GM18951 (cell line): ENCODE measurements around the gene MTFMT.

Source experiments
- POLR2A ChIP-seq: IDR thresholded peaks from 4 replicates; pipeline ENCODE4 v1.6.1; 2011; ENCODE audit warnings: mild to moderate bottlenecking; ENCODE audit not compliant: insufficient read length, insufficient read depth; ENCODE audit errors: extremely low read depth
- in situ Hi-C: fragments of 300-500 bp; cut with MboI; formaldehyde crosslinking; loops from one replicate; pipeline ENCODE4 v1.12.0; 2022; ENCODE audit warnings: low sequenced_read_pairs, mixed read lengths, inconsistent platforms; ENCODE audit not compliant: unreplicated experiment

MTFMT gene

DNA sequence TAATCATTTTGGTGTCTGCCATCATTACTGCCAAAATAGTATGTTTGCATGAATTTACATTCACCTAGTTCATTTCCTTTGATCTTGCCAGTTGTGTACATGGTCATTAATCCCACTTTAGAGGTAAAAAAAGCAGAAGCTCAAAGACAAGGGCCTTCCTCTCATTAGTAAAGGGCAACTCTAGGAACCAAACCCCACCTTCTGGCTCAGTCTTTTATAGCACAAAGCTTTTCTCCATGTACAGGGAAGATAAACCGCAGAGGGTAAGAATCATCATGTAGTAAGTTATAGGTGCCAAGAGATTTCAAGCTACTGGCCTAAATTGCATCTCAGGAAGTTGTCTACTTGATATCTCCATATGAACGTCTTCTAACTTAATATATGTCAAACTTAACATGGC, 20.5 kb downstream of the MTFMT start:
- TF ChIP-seq POLR2A = no peak
- in situ Hi-C loops = no loop called here

DNA sequence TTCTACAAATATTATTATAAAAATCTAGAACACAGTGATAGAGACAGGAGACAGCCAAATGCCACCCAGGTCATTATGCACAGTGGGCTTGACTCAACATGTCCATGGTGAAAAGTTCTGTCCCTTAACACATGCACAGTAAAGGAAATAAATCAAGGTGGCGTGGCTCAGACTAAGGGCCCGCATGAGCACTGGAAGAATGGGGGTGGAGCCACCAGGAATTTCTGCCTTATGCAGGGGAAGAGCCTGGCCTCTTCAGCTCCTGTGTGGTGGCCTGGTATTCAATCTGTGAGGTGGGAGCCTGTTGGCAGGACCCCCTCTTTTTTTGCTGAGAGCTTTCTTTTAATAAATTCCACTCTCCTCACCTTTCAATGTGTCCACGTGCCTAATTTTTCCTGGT, 22.6 kb downstream of the MTFMT start:
- in situ Hi-C loops = no loop called here
- TF ChIP-seq POLR2A = no peak

DNA sequence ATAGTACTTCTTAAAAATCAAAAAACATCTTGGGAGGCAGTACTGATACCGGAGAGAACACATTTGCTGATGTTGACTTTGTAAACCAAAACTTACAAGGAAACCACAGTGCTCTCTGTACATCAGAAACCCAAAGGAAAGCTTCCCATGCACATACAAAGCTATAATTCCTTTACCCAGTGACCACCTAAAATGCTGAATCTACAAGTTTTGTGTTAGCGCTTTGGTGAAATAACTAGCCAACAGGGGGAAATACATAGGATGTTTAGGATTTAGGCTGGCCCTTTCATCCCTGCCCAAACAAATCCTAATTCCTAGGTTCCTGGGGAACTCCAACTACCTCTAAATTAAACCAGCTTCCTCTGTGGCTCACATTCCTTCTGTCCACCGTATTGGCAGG, 24.4 kb downstream of the MTFMT start:
- in situ Hi-C loops = no loop called here

GRCh38 chr15:64997745-64998375, 31.6 kb downstream of the MTFMT start:
- no peak for TF ChIP-seq POLR2A
- in situ Hi-C loops = no loop called here

More for the DNA sequence above, 24.4 kb downstream of the MTFMT start:
- TF ChIP-seq POLR2A = no peak

DNA sequence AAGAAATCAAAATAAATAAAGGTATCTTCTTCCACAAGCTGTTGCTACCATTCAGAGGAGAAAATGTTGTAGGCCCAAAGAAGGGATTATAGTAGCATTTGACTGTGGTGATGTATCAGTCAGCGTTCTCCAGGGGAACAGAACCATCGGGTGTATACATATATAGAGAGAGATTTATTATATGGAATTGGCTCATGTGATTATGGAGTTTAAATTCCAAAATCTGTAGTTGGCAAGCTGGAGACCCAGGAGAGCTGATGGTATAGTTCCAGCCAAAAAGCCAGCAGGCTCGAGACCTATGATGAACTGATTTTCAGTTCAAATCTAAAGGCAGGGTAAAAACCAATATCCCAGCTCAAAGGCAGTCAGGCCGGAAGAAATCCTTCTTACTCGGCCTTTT, 32.4 kb downstream of the MTFMT start:
- in situ Hi-C loops = no loop called here
- no peak for TF ChIP-seq POLR2A

- TF ChIP-seq POLR2A = no peak
- in situ Hi-C loops = no loop called here
These were observed 36.1 kb downstream of the MTFMT start for GRCh38 chr15:64993290-64993689.

DNA sequence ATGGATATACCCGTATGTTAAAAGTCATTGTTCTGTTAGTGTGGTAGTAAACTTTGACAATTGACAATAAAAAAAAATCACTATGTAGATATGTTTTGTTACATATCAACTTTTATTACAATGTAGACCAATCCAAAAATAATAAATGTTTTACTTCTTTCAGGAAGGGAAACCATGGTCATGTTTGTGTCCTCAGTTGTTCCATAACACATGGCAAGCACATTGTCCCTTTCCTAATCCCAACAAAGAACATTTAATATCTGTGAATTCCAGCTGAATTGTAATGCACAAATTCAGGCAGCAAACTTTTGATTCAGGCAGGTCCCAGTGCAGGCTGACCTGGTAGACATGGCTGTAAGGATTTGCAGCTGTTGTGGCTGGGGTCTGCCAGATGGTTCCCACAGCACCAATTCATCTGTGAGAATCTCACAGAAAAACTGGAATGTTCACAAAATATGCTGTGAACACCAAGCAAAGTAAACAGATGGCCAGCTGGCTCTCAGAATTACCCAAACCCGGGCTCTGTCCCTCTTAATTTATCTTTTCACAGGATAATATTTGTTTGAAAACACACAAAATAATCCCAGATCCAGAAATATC, 37.8 kb downstream of the MTFMT start:
- no peak for TF ChIP-seq POLR2A
- in situ Hi-C loops = no loop called here

DNA sequence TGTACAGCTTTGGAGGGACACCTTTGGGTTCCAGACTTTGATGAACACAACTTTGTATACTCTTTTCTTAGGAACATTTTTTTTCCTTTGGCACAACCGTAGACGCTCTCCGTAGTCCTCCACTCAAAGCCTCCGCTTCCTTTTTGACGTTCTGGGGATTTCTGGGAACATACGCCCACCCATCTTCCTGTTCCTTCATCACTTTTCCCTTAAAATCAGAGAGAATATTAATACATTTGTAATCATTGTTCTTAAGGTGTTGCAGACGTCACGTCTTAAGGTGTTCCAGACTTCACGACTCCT, 39.3 kb downstream of the MTFMT start:
- TF ChIP-seq POLR2A = no peak
- in situ Hi-C loops = no loop called here

DNA sequence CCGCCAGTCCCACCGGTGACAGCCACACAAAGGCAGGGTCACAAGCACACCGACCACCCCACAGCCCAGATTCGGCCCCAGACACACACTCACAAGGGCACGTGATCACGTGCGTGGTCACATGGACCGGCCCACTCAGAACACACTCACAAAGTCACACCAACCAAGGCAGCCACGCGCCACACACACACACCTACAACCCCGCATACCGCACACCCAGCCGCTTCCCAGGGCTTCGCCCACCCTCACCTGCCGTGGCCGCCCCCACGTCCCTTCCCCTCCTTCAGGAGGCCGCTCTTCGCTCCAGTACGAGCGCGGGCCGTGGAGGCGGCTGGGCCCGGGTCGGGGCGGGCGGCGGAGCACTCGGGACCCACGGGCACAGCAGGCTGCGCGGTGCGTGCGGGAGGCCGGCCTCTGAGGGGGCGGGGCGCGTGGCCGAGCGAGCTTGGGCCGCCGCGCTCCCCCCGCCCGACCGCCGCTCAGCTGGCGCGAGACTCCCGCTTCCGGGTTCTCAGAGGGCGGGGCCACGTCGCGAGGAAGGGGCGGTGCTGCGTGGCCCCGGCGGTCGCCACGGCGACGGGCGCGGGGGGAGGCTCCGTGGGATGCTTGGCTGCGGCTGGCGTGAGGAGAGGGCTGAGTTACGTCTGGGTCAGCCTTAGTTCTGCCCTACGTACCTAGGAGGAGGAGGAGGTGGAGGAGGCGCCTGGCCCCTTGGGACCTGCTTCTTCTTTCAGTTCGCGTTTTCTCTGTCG, 39.8 kb downstream of the MTFMT start, which contains the start of gene SPG21:
Gene SPG21, minus strand, starts transcription at position 499 of the 752 bp plus-strand sequence. CDS start 6,345 bp downstream, outside the sequence.
- in situ Hi-C loops = no loop called here
- TF ChIP-seq POLR2A = peak; percentile 71

DNA sequence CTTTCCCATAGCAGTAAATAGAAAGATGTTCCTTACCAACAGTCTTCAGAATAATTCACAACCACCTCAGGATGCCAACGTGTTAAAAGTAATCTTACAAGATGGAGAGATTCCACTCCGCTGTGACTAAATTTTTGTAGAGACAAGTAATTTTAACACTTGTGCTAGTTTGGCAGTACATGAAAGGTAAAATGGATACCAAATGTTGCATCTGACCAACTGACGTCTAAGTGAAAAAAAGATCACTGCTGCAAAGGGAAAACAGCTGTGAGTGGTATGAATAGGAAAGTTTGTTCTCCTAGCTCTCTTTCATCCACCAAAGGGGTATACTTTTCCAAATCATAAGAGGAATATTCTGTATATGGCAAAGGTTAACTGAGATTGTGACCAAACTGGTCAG, 42.3 kb downstream of the MTFMT start:
- no peak for TF ChIP-seq POLR2A
- in situ Hi-C loops = no loop called here

DNA sequence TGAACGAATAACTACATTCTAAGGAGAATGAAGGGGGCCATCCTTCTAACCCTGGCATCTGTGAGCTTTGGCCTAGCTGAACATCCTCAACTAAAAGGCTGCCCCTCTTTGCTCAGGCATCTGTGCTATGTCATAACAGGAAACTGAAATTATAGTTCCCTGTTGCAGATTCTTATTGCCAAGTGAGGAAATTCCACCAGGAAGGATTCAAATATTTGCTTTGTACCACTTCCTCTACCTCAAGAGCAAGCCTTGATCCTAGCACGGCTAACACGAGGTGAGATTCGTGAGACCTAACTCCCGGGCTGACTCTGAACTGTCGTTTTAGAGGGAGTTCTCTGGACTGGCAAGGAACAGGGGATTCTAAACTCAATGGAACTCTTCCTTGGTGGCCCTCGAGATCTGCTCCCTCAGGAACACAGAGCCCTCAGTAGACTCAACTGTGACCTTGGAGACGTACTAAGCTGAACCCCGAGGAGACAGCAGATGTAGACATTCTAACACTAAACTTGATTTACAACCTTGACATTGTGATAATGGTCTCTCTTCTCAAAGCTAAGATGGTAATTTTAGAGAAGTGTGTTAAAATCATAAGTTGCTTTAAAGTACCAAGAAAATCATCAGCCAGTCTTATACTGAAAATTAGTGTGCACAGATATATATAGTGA, 43.9 kb downstream of the MTFMT start:
- in situ Hi-C loops = no loop called here
- TF ChIP-seq POLR2A = no peak

DNA sequence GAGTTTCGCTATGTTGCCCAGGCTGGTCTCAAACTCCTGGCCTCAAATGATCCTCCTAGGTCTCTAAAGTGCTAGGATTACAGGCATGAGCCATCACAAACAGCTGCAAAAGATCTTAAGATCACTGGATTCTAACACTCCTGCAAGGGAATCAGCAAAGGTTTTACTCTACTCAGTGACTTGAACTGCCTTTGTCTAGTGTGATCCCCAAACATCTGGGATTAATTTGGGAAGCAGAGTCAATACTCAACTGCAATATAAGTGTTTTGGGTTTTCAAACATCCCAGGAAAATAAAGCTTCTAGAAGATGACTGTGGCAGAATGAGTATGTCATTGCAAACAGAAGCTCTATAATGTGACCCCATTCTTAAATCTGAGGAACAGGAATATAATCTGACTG, 47.0 kb downstream of the MTFMT start:
- in situ Hi-C loops = no loop called here
- no peak for TF ChIP-seq POLR2A

GRCh38 chr15:64981812-64982431, 47.5 kb downstream of the MTFMT start:
- TF ChIP-seq POLR2A = no peak
- in situ Hi-C loops = no loop called here
